ENCODE results near the gene ADH7.

The ADH7 gene

DNA sequence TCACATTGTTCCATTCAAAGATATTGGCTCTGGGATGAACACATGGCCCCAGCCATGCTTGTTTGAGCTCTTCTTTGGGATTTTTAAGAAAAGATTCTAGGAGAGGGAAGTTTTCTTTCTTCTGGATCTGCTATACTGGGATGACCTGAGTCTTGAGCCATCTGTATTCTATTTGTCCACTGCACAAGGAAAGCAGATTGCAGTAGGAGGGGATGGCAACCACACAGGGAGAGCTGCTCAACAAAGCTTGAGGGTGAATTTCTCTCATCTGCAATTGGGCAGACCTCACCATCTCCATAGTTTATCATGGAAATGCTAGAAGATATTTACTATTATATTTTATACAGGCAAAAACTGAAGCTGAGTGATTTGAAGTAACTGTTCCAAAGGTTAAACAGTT lies 34.3 kb downstream of the ADH7 start:
- no peak for TF ChIP-seq TAF1 (IDR thresholded peaks at IDR 0.05; ENCODE audit: borderline replicate concordance, insufficient read depth, low read length)
- no peak for TF ChIP-seq SIN3A (IDR thresholded peaks at IDR 0.05; ENCODE audit: borderline replicate concordance, insufficient read depth, low read length)
- TF ChIP-seq POLR2AphosphoS5 (IDR thresholded peaks at IDR 0.05; ENCODE audit: low read depth, low read length), result no peak
- TF ChIP-seq, protein P1, sequence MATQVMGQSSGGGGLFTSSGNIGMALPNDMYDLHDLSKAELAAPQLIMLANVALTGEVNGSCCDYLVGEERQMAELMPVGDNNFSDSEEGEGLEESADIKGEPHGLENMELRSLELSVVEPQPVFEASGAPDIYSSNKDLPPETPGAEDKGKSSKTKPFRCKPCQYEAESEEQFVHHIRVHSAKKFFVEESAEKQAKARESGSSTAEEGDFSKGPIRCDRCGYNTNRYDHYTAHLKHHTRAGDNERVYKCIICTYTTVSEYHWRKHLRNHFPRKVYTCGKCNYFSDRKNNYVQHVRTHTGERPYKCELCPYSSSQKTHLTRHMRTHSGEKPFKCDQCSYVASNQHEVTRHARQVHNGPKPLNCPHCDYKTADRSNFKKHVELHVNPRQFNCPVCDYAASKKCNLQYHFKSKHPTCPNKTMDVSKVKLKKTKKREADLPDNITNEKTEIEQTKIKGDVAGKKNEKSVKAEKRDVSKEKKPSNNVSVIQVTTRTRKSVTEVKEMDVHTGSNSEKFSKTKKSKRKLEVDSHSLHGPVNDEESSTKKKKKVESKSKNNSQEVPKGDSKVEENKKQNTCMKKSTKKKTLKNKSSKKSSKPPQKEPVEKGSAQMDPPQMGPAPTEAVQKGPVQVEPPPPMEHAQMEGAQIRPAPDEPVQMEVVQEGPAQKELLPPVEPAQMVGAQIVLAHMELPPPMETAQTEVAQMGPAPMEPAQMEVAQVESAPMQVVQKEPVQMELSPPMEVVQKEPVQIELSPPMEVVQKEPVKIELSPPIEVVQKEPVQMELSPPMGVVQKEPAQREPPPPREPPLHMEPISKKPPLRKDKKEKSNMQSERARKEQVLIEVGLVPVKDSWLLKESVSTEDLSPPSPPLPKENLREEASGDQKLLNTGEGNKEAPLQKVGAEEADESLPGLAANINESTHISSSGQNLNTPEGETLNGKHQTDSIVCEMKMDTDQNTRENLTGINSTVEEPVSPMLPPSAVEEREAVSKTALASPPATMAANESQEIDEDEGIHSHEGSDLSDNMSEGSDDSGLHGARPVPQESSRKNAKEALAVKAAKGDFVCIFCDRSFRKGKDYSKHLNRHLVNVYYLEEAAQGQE (IDR thresholded peaks at IDR 0.05; ENCODE audit: insufficient read depth in 1 of 2, low read depth in 2 of 2, low read length in 2 of 2), result no peak
- TF ChIP-seq FOXP2 (optimal IDR thresholded peaks at IDR 0.05; ENCODE audit: borderline replicate concordance, extremely low read depth, extremely low read length, insufficient read depth), result no peak

DNA sequence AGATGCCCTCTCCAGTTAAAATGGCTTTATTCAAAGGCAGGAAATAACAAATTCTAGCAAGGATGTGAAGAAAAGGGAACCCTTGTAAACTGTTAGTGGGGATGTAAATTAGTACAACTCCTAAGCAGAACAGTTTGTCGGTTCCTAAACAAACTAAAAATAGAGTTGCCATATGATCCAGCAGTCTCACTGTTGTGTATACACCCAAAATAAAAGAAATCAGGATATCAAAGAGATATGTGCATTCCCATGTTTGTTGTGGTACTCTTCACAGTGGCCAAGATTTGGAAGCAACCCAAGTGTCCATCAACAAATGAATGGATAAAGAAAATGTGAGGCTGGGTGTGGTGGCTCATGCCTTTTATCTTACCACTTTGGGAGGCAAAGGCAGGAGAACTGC lies 36.1 kb downstream of the ADH7 start:
- no peak for TF ChIP-seq FOXP2 (optimal IDR thresholded peaks at IDR 0.05; ENCODE audit: borderline replicate concordance, extremely low read depth, extremely low read length, insufficient read depth)
- no peak for TF ChIP-seq SIN3A (IDR thresholded peaks at IDR 0.05; ENCODE audit: borderline replicate concordance, insufficient read depth, low read length)
- no peak for TF ChIP-seq POLR2AphosphoS5 (IDR thresholded peaks at IDR 0.05; ENCODE audit: low read depth, low read length)
- TF ChIP-seq TAF1 (IDR thresholded peaks at IDR 0.05; ENCODE audit: borderline replicate concordance, insufficient read depth, low read length), result no peak
- TF ChIP-seq, protein P1 (IDR thresholded peaks at IDR 0.05; ENCODE audit: insufficient read depth in 1 of 2, low read depth in 2 of 2, low read length in 2 of 2), result no peak

DNA sequence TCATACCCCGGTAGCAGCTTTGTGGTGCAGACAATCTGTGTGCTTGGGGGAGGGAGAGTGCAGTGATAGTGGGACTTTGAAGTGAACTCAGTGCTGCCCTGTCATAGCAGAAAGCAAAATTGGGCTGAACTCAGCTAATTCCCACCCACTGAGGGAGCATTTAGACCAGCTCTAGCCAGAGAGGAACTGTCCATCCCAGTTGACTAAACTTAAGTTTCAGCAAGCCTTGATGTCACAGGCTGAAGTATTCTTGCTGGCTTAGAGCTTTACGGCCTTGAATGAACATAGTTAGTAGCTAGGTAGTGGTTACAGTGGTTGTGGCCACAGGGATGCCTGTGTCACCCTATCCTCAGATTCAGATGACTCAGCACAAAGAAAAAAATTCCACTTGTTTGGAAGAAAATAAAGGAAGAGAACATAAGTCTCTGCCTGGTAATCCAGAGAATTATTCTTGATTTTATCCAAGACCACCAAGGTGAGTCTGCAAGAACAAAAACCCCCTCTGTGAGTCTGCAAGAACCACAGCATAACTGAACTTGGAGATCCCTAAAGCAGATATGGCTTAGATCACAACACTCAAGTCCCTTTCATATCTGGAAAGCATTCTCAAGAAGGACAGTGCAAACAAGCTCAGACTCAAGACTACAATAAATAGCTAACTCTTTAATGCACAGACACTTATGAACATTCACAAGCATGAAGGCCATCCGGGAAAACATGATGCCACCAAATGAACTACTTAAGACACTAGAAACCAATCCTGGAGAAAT lies 39.4 kb downstream of the ADH7 start:
- TF ChIP-seq, protein P1 (IDR thresholded peaks at IDR 0.05; ENCODE audit: insufficient read depth in 1 of 2, low read depth in 2 of 2, low read length in 2 of 2), result no peak
- TF ChIP-seq FOXP2 (optimal IDR thresholded peaks at IDR 0.05; ENCODE audit: borderline replicate concordance, extremely low read depth, extremely low read length, insufficient read depth) (no peak), POLR2AphosphoS5 (IDR thresholded peaks at IDR 0.05; ENCODE audit: low read depth, low read length) (no peak), SIN3A (IDR thresholded peaks at IDR 0.05; ENCODE audit: borderline replicate concordance, insufficient read depth, low read length) (no peak), TAF1 (IDR thresholded peaks at IDR 0.05; ENCODE audit: borderline replicate concordance, insufficient read depth, low read length) (no peak)

DNA sequence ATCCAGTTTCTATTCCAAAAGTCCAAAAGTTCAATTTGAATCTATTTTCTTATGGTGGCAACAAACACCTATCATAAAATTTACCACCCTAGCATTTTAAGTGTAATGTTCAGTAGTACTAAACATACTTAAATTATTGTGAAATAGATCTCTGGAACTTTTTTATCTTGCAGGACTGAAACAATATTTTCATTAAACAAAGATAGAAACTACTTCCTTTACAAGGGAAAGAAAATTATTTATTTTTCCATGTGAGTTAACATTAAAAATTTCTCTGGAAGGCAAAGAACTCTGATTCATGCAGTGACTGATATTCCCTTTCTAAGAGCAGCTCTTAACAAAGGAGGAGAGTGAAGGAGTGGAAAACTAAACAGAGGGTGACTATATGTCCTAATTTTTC lies 40.2 kb downstream of the ADH7 start:
- TF ChIP-seq, protein P1 (IDR thresholded peaks at IDR 0.05; ENCODE audit: insufficient read depth in 1 of 2, low read depth in 2 of 2, low read length in 2 of 2), result no peak
- TF ChIP-seq SIN3A (IDR thresholded peaks at IDR 0.05; ENCODE audit: borderline replicate concordance, insufficient read depth, low read length) (no peak), POLR2AphosphoS5 (IDR thresholded peaks at IDR 0.05; ENCODE audit: low read depth, low read length) (no peak), TAF1 (IDR thresholded peaks at IDR 0.05; ENCODE audit: borderline replicate concordance, insufficient read depth, low read length) (no peak), FOXP2 (optimal IDR thresholded peaks at IDR 0.05; ENCODE audit: borderline replicate concordance, extremely low read depth, extremely low read length, insufficient read depth) (no peak)
